MCF 10A (cell line): ENCODE measurements around the gene ECD. TPM values are rescaled to one million over a fixed set of nuclear protein-coding genes. Genes with fewer than 3 reads are reported as not detected.

Experiments used
- BruUV-seq: library from RNA; stranded (reverse); fragments of 400-500 nt; replicated peaks from 2 replicates; lab custom pipeline; 2021; lab: Mats Ljungman, UMichigan
- CTCF ChIA-PET: fragments of 300-600 bp; sonication (Branson Sonifier 250); formaldehyde crosslinking; extraction: SDS; loops from one replicate; lab custom pipeline; 2021; ENCODE audit warnings: antibody characterized with exemption, inconsistent platforms; lab: Yijun Ruan, JAX
- POLR2A ChIA-PET: fragments of 300-600, 350-650 bp; sonication (Branson Sonifier 250); formaldehyde crosslinking; extraction: SDS; loops from one replicate; lab custom pipeline; 2020; ENCODE audit warnings: antibody characterized with exemption, inconsistent platforms; lab: Yijun Ruan, JAX
- DNase-seq: peaks from one replicate; pipeline ENCODE4 v3.0.0-alpha.2; 2018; ENCODE audit not compliant: unreplicated experiment
- H3K27ac Mint-ChIP-seq: one replicate; pipeline ENCODE4 v1.8.0; 2022; ENCODE audit warnings: mild to moderate bottlenecking, low read depth, mixed read lengths; ENCODE audit not compliant: unreplicated experiment
- H3K27me3 Mint-ChIP-seq: one replicate; pipeline ENCODE4 v1.8.0; 2022; ENCODE audit warnings: mixed read lengths; ENCODE audit not compliant: insufficient read depth, unreplicated experiment
- H3K36me3 Mint-ChIP-seq: one replicate; pipeline ENCODE4 v1.8.0; 2022; ENCODE audit warnings: mild to moderate bottlenecking, moderate library complexity, mixed read lengths; ENCODE audit not compliant: insufficient read depth, unreplicated experiment
- H3K4me1 Mint-ChIP-seq: one replicate; pipeline ENCODE4 v1.8.0; 2022; ENCODE audit warnings: mixed read lengths; ENCODE audit not compliant: insufficient read depth, unreplicated experiment
- H3K4me3 Mint-ChIP-seq: one replicate; pipeline ENCODE4 v1.8.0; 2022; ENCODE audit warnings: mild to moderate bottlenecking, moderate library complexity, mixed read lengths; ENCODE audit not compliant: unreplicated experiment
- H3K9me3 Mint-ChIP-seq: one replicate; pipeline ENCODE4 v1.8.0; 2022; ENCODE audit warnings: mixed read lengths; ENCODE audit not compliant: unreplicated experiment
- intact Hi-C: fragments of 100-400 bp; cut with micrococcal nuclease; formaldehyde crosslinking; loops from 2 replicates; pipeline ENCODE4 v1.14.1; 2022
- total RNA-seq: library from RNA; stranded (reverse); gene quantifications from 2 replicates; pipeline ENCODE4 v1.2.3, GENCODE V29; 2022
- TF ChIP-seq, protein P1 (sequence below): fragments of 200-600 bp; IDR thresholded peaks from one replicate; pipeline ENCODE4 v1.8.0; 2022; ENCODE audit warnings: antibody characterized with exemption, mild to moderate bottlenecking; ENCODE audit not compliant: unreplicated experiment

Gene ECD
- total RNA-seq, 1 experiment from 2014 or later, result 29.9 TPM

DNA sequence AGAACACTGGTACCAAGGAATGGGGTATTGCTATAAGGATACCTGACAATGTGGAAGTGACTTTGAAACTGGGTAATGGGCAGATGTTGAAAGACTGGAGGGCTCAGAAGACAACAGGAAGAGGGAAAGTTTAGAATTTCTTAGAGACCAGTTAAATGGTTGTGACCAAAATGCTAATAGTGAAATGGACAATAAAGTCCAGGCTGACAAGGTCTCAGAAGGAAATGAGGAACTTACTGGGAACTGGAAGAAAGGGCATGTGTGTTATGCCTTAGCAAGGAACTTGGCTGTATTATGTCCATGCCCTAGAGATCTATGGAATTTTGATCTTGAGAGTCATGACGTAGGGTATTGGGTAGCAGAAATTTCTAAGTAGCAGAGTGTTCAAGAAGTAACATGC, 38.1 kb upstream of the ECD start:
- TF ChIP-seq, protein P1, sequence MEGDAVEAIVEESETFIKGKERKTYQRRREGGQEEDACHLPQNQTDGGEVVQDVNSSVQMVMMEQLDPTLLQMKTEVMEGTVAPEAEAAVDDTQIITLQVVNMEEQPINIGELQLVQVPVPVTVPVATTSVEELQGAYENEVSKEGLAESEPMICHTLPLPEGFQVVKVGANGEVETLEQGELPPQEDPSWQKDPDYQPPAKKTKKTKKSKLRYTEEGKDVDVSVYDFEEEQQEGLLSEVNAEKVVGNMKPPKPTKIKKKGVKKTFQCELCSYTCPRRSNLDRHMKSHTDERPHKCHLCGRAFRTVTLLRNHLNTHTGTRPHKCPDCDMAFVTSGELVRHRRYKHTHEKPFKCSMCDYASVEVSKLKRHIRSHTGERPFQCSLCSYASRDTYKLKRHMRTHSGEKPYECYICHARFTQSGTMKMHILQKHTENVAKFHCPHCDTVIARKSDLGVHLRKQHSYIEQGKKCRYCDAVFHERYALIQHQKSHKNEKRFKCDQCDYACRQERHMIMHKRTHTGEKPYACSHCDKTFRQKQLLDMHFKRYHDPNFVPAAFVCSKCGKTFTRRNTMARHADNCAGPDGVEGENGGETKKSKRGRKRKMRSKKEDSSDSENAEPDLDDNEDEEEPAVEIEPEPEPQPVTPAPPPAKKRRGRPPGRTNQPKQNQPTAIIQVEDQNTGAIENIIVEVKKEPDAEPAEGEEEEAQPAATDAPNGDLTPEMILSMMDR, result no peak
- BruUV-seq, result no TSS peak
- Mint-ChIP-seq H3K9me3 (peaks cover 8% of the 10 kb centered on the region), H3K4me1 (no peaks in the 10 kb centered on the region), H3K36me3 (peaks cover 16% of the 10 kb centered on the region), H3K27ac (no peak overlapping the region), H3K27me3 (no peaks in the 10 kb centered on the region), H3K4me3 (no peak overlapping the region)
- ChIA-PET POLR2A (no interaction called here), CTCF (no interaction called here)
- no peak for DNase-seq
- intact Hi-C loops, result no loop called here

DNA sequence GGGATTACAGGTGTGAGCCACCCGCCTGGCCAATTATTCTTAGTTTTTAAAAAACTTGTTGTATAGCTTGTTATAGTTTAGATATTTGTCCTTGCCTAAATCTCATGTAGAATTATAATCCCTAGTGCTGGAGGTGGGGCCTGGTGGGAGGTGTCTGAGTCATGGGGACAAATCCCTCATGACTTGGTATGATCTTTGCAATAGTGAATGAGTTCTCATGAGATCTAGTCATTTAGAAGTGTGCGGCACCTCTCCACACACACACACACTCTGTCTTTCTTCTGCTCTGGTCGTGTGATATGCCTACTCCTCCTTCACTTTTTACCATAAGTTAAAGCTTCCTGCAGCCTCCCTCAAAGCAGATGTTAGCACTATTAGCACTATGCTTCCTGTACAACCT, 37.3 kb upstream of the ECD start:
- ChIA-PET CTCF (interaction anchor here (0.7 kb wide), 1 partner anchor 12 kb away, joined by 3 read pairs; no protein-coding TSS in a partner anchor), POLR2A (no interaction called here)
- Mint-ChIP-seq H3K27ac (no peak overlapping the region), H3K27me3 (no peaks in the 10 kb centered on the region), H3K36me3 (peaks cover 10% of the 10 kb centered on the region), H3K4me3 (no peak overlapping the region), H3K9me3 (peaks cover 8% of the 10 kb centered on the region), H3K4me1 (no peaks in the 10 kb centered on the region)
- DNase-seq, result no peak
- BruUV-seq, result no TSS peak
- TF ChIP-seq, protein P1, result no peak
- intact Hi-C loops, result no loop called here

DNA sequence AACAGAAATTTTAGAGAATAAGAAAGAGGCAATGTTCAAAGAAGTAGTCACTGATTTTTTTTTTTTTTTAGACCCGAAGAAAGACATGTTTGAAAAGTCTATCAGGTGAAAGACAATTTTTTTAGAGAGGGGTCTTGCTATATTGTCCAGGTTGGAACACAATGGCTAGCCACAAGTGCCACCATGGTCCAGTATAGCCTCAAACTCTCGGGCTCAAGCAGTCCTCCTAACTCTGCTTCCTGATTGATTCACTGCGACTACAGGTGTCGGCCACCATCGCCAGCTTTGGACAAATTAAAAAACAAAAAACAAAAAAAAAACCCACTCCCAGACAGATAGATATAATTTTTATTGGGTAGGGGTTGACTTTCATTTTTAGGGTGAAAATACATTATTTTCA, 22.4 kb upstream of the ECD start:
- Mint-ChIP-seq H3K4me1 (no peaks in the 10 kb centered on the region), H3K36me3 (peaks cover 36% of the 10 kb centered on the region), H3K4me3 (no peak overlapping the region), H3K9me3 (no peaks in the 10 kb centered on the region), H3K27ac (no peak overlapping the region), H3K27me3 (no peaks in the 10 kb centered on the region)
- intact Hi-C loops, result no loop called here
- no peak for DNase-seq
- ChIA-PET POLR2A (interaction anchor here (0.6 to 0.7 kb wide), 2 partner anchors 22 to 57 kb away, joined by 3 to 4 read pairs; partner anchors contain the start of genes DNAJC9 and FAM149B1), CTCF (no interaction called here)
- BruUV-seq, result no TSS peak
- TF ChIP-seq, protein P1, result no peak

DNA sequence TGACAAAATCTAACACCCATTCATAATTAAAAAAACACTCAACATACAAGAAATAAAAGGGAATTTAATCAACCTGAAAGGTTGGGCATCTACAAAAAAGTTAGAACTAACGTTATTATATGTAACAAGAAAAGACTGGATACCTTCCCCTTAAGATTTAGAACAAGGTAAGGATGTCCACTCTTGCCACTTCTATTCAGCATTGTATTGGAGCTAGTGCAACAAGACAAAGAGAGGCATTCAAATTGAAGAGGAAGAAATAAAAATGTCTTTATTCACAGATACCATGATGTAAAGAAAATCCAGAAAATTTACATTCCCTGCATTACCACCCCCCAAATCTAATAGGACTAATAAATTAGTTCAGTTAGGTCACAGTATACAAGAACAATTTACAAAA, 18.5 kb upstream of the ECD start:
- ChIA-PET POLR2A (no interaction called here), CTCF (no interaction called here)
- intact Hi-C loops, result no loop called here
- Mint-ChIP-seq H3K27ac (no peak overlapping the region), H3K36me3 (peaks cover 28% of the 10 kb centered on the region), H3K4me3 (no peak overlapping the region), H3K27me3 (no peaks in the 10 kb centered on the region), H3K4me1 (no peaks in the 10 kb centered on the region), H3K9me3 (no peaks in the 10 kb centered on the region)
- TF ChIP-seq, protein P1, result no peak
- DNase-seq, result no peak
- no TSS peak for BruUV-seq
